T-helper 2 cell (primary cell): ENCODE results near the gene VSTM4.

Experiments
- DNase-seq, 5 experiments: peaks; one replicate each; pipeline versions ENCODE4 v3.0.0 to v3.0.0-alpha.2; 2012 to 2022

VSTM4 gene

GRCh38 chr10:49090696-49091380 is 24.5 kb downstream of the VSTM4 start:
- no peak for DNase-seq

GRCh38 chr10:49090189-49090575 is 25.1 kb downstream of the VSTM4 start:
- DNase-seq, result no peak

DNA sequence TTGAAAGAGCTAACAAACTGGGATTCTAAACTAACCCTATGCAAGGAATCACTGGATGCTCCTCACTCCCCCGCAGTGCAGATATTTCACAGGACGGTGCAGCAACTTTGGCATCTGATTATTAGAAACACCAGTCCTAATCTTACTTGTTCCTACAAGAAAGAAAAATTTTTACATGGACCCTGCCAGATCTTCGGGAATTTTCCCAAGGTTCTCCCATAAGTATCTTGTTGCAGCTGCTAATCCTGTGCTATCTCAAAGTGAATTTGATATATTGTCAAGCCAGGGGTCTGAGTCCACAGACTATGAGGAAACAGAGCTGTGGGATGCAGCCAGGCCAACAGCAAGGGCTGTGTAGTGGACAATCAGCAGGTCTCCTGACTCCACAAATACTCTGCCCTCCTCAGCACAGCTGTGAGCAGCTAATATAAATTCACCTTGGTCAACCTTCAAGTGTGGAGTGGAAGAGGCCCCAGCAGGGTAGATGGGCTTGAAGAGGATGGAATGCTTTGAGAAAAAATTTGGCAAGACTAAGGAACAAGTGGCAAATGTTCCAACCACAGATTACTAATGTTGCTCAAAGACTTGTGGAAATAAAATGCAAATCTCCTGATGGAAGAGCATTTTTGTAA is 25.6 kb downstream of the VSTM4 start:
- no peak for DNase-seq

- DNase-seq, result no peak
Observed at GRCh38 chr10:49089152-49089551, 26.2 kb downstream of the VSTM4 start.

DNA sequence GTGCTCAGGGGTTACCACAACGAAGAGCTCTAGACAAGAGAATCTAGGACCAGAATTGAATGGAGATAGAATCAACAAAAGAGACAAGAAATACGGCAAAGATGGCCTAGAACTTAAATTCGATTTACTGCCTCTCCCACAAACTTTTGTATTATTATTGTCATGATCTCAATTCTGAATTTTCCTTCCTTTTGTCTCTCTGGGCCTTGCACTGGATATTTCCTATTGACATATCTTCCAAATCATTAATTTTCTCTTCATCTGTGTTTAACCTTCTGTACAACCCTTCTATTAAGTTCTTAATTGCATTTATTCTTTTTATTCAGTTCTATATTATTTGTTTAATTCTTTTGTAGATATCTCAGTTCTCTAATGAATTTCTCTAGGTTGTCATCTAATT is 28.4 kb downstream of the VSTM4 start:
- no peak for DNase-seq

DNA sequence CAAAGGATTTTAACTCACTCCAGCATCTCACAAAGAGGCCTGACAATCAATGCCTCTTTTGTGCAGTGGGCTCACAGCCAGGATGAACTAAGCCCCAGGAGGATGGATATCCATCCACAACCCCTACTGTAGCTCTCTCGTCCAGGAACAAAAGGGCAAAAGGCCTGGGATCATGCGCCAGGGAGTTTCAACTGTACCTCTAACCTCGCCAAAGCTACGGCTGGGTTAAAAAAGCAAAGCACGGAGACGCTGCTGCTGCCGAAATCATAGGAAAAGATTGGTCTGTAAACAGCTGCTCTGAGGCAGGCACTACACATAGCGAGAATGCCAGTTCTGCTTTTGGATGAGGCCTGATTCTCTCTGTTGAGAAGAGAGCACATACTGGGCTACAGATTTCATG is 32.1 kb downstream of the VSTM4 start:
- no peak for DNase-seq

DNA sequence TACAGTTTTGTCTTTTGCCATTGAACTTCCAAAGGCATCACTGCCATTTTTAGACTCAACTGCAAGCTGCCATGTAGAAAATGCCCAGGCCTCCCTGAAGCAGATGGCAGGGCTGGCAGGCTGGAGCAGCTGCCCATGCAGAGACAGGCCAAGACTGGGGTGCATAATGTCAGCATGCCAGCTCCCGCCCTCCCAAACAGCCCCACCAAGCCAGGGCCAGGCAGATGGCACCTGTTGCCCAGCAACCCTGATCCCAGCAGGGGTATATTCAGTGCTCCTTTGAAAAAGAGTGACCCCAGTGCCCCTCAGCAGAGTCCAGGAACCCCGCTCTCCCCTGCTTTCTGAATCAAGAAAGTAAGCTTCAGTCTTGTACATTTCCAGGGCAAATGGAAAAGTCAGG is 32.6 kb downstream of the VSTM4 start:
- DNase-seq, result no peak

- no peak for DNase-seq
Observed at GRCh38 chr10:49081547-49082275, 33.6 kb downstream of the VSTM4 start.

DNA sequence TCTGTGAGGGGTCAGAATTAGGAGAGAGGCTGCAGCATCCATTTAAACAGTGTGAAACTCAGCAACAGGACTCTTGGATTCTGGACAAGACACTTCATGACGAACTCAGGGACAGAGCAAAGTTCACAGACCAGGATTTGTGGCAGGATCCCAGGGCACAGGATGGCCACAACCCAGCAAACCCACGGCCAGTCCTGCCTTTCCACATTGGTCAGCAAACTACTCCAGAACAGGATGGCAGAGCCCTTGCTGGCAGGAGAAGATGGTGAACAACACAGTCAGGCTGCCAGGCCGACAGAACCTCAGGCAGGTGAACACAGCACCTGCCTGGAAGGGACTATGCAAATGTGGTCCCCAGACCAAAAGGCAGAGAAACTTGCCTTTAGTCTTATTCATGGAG is 34.4 kb downstream of the VSTM4 start:
- no peak for DNase-seq

GRCh38 chr10:49080071-49080470 is 35.3 kb downstream of the VSTM4 start:
- DNase-seq, result peak in 1 of 5 experiments; percentile 68

GRCh38 chr10:49079499-49079898 is 35.8 kb downstream of the VSTM4 start:
- DNase-seq, result no peak

DNA sequence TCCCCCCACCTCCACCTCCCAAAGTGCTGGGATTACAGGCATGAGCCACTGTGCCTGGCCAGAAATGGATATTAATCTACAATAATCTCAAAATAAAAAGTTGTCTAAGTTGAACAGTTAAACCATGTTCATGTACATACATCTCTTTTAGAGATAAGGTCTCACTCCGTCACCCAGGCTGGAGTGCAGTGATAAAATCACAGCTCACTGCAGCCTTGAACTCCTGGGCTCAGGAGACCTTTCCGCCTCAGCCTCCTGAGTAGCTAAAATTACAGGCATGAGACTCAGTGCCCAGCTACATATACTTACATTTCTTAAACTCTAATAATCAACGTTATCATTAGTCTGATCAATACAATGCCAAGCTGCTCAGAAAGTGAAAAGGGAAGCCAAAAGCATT is 36.2 kb downstream of the VSTM4 start:
- no peak for DNase-seq

DNA sequence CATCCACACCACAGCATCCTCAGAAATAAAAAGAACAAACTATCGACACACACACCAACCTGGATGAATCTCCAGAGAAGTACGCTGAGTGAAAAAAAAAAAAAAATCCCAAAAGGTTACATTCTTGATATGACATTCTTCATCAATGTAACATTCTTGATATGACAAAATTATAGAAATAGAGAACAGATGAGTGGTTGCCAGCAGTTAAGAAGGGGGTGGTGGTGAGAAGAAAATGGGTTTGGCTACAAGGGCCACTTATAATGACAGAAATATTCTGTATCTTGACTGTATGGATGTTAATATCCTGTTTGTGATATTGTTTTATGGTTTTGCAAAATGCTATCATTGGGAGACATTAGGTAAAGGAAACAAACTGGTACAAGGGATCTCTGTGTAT is 36.9 kb downstream of the VSTM4 start:
- peak in 1 of 5 experiments; percentile 26 for DNase-seq

GRCh38 chr10:49076741-49077521 is 38.4 kb downstream of the VSTM4 start:
- DNase-seq, result peak in 1 of 5 experiments; percentile 63

DNA sequence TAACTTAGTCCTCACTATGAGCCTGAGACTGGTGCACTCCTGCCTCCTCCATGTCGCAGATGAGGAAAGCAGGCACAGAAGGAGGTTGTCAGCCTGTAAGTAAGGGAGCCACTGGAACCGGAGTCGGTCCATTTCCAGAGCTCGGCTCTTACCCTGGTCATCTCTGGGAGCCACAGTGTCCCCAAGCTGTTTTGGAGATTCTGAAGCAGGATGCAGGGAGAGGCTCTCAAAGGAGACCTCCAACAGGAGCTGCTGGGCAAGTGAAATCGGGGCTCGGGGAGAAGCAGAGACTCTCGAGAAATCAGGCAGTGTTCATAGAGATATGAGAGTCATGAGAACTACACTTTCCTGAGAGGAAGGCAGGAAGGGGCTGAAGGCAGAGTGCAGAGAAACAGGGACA is 39.0 kb downstream of the VSTM4 start:
- DNase-seq, result no peak

DNA sequence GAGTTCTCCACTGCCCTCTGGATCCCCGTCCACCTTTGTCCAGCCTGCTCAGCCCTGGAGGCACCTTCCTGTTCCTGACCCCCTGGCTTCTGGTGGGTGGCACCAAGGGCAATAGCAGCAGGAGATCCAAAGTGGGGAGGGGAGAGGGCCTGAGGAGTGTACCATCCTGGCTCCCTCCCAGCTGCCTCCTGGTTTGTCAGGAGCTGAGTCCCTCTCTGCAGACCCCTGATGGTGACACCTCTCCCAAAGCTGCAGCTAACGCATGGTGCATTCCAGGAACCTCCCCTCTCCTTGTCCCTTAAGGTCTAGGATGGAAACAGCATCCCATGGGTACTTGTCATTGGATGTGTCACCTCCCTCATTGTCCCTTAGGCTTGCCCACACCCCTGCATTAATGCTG is 39.6 kb downstream of the VSTM4 start:
- no peak for DNase-seq

DNA sequence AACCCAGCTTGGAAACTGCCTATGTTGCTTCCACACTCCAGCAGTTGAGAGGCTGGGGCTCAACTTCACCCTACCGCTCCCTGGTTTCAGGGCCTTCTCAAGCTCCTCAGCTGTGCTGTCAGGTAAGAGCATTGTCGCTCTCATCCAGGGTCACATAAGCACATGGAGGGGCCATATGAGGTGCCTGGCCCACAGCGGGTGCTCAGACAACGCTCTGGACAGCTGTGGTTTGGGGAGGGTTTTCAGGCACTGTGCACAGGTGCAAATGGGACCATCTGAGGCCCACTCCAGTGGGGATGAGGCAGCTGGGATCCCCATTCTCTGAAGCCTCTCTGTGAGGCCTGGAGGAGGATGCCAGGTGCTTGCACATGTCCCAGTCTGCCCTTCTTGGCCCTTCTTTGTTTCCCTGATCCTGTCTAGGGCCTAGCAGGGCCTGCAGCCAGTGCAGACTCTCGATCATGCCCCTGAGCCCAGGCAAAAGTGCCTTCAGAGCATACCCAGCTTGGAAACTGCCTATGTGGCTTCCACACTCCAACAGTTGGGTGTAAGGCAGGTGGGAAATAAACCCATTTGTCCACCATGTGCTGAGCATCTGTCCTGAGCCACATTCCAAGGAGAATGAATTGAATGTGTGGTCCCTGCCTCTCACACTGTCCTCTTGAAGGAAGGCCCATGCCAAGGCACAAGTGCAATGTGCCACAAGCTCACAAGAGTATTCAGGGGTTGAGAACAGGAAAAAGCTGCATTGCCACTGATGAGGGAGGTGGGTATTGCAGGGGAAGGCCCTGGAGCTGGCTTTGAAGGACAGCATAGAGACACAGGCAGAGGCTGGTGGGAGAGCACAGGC is 40.3 kb downstream of the VSTM4 start:
- no peak for DNase-seq

- no peak for DNase-seq
Observed at GRCh38 chr10:49072166-49072885, 43.0 kb downstream of the VSTM4 start.

DNA sequence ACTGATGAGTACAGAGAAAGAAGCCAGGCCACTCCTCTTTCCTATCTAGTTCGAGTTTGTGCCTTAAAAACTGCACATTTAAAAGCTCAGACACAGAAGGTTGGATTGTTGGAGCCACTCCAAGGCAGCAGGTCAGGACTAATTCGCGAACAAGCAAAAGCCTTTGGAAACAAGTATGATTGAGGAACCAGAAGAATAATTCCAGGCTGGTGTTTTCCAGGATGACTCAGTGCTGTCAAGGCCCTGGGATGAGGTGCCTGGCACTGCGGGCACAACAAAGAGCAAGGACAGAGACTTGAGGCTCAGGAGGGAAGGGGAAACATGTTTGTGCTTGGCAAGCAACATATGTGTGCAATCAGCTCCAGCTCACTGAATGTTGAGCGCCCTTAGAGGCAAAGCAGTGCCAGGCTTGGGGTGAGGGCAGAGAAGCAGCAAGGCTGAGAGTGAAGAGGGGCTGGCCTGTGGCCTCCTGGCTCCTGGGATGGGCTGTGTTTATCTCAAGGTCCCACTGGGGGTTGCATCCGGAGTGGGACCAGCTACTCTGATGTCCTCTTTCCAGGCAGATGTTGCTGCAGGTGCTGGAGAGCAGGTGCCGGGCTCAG is 44.1 kb downstream of the VSTM4 start:
- no peak for DNase-seq

- no peak for DNase-seq
Observed at GRCh38 chr10:49070701-49071100, 44.6 kb downstream of the VSTM4 start.

DNA sequence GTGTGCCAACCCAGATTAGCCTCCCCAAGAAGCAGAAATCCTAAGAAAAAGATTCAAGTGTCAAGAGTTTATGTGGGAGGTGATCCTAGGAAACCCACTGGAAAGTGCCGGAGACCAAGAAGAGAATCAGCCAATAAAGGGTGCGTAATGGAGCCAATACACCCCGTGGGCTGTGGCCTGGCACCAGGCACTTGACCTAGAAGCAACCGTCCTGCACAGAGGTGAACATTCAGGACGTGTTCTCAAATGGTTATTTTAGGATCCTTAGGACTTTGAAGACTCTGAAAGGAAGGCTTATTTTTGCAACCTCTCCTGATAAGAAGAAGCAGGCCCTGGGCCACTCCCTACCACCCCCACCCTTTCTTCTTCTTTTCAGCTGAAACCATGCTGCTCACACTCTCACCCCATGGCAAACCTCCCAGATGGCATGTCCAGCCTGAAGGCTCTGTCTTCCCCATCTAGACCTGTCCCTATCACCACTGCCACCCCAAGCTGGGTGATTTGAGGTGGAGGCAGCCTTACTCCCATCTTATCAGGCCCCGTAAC is 46.6 kb downstream of the VSTM4 start:
- no peak for DNase-seq
